IPS DF 6.9 (cell line): Measurements from ENCODE around the gene JADE3.
A peak's percentile ranks its signal among the peaks of the same experiment; 100 is the strongest.
"Not testable (repeated sequence)": the region's sequence is repeated elsewhere in the genome, so short reads cannot be mapped to it uniquely, and the experiment has no call there.

Experiments used
- DNase-seq: peaks from one replicate; pipeline ENCODE4 v3.0.0-alpha.2; 2013; ENCODE audit warnings: low read depth, low spot score
- H3K27ac ChIP-seq: one replicate; pipeline ENCODE4 v1.5.1; 2013; ENCODE audit warnings: low read length, control low read depth
- H3K27me3 ChIP-seq: 2 replicates; pipeline ENCODE4 v1.6.1; 2013; ENCODE audit warnings: mild to moderate bottlenecking, low read length; ENCODE audit not compliant: control insufficient read depth, insufficient read depth
- H3K36me3 ChIP-seq: 2 replicates; pipeline ENCODE4 v1.6.1; 2013; ENCODE audit warnings: low read length; ENCODE audit not compliant: control insufficient read depth, insufficient read depth
- H3K4me1 ChIP-seq: 2 replicates; pipeline ENCODE4 v1.6.1; 2013; ENCODE audit warnings: low read length; ENCODE audit not compliant: control insufficient read depth, insufficient read depth
- H3K4me3 ChIP-seq: 2 replicates; pipeline ENCODE4 v1.5.1; 2013; ENCODE audit warnings: mild to moderate bottlenecking, low read length
- H3K9me3 ChIP-seq: 2 replicates; pipeline ENCODE4 v1.6.1; 2013; ENCODE audit warnings: low read length, inconsistent platforms; ENCODE audit not compliant: control insufficient read depth, insufficient read depth
- WGBS: extraction: QIAGEN DNeasy Blood & Tissue Kit; methylation state at CpG from one replicate; pipeline ENCODE4 v1.1.7; 2013; ENCODE audit warnings: mixed read lengths, missing lambda C conversion rate; ENCODE audit not compliant: insufficient read length, insufficient coverage; 5-methylcytosine and 5-hydroxymethylcytosine counted together

Gene JADE3

GRCh38 chrX:46959985-46960700, 47.9 kb downstream of the JADE3 start:
- no peak for DNase-seq
- Histone ChIP-seq H3K27ac (no peak overlapping the region), H3K36me3 (no peaks in the 10 kb centered on the region), H3K4me3 (no peak overlapping the region), H3K4me1 (no peaks in the 10 kb centered on the region), H3K9me3 (no peaks in the 10 kb centered on the region), H3K27me3 (no peaks in the 10 kb centered on the region)
- WGBS, result no CpG with 5 or more reads among the region's 3 CpGs

- Histone ChIP-seq H3K36me3 (no peaks in the 10 kb centered on the region), H3K4me1 (no peaks in the 10 kb centered on the region), H3K4me3 (no peak overlapping the region), H3K27me3 (no peaks in the 10 kb centered on the region), H3K27ac (no peak overlapping the region), H3K9me3 (no peaks in the 10 kb centered on the region)
- no peak for DNase-seq
- WGBS, result no CpG with 5 or more reads among the region's 3 CpGs
These were observed 48.9 kb downstream of the JADE3 start for GRCh38 chrX:46961097-46961496.

- Histone ChIP-seq H3K36me3 (no peaks in the 10 kb centered on the region), H3K4me1 (no peaks in the 10 kb centered on the region), H3K27me3 (no peaks in the 10 kb centered on the region), H3K27ac (no peak overlapping the region), H3K9me3 (no peaks in the 10 kb centered on the region), H3K4me3 (no peak overlapping the region)
- WGBS, result no CpG with 5 or more reads among the region's 7 CpGs
- DNase-seq, result no peak
These were observed 49.5 kb downstream of the JADE3 start for GRCh38 chrX:46961574-46962283.

GRCh38 chrX:46965125-46965758, 53.0 kb downstream of the JADE3 start:
- Histone ChIP-seq H3K27ac (no peak overlapping the region), H3K36me3 (no peaks in the 10 kb centered on the region), H3K4me3 (no peak overlapping the region), H3K4me1 (no peaks in the 10 kb centered on the region), H3K9me3 (no peaks in the 10 kb centered on the region), H3K27me3 (no peaks in the 10 kb centered on the region)
- no peak for DNase-seq
- no CpG with 5 or more reads among the region's 1 CpG for WGBS

- H3K4me1 ChIP-seq, result no peaks in the 10 kb centered on the region
- WGBS, result no CpG with 5 or more reads among the region's 4 CpGs
- no peak for DNase-seq
- H3K4me3 ChIP-seq, result no peak overlapping the region
- no peak overlapping the region for H3K27ac ChIP-seq
- no peaks in the 10 kb centered on the region for H3K27me3 ChIP-seq
- H3K9me3 ChIP-seq, result no peaks in the 10 kb centered on the region
- no peaks in the 10 kb centered on the region for H3K36me3 ChIP-seq
These were observed 55.3 kb downstream of the JADE3 start for GRCh38 chrX:46967547-46967946.

- DNase-seq, H3K9me3 ChIP-seq, H3K4me3 ChIP-seq, H3K4me1 ChIP-seq, H3K27me3 ChIP-seq, H3K27ac ChIP-seq, H3K36me3 ChIP-seq: not testable (repeated sequence)
- no CpG with 5 or more reads among the region's 4 CpGs for WGBS
These were observed 64.8 kb downstream of the JADE3 start for GRCh38 chrX:46977046-46977445.

GRCh38 chrX:46978341-46979291, 66.4 kb downstream of the JADE3 start:
- DNase-seq, result peak; percentile 37
- Histone ChIP-seq H3K9me3 (no peaks in the 10 kb centered on the region), H3K36me3 (no peaks in the 10 kb centered on the region), H3K4me3 (no peak overlapping the region), H3K27me3 (no peaks in the 10 kb centered on the region), H3K27ac (no peak overlapping the region), H3K4me1 (no peaks in the 10 kb centered on the region)
- no CpG with 5 or more reads among the region's 8 CpGs for WGBS

GRCh38 chrX:46984705-46985104, 72.5 kb downstream of the JADE3 start:
- no peak overlapping the region for H3K27ac ChIP-seq
- no peak for DNase-seq
- no peaks in the 10 kb centered on the region for H3K4me1 ChIP-seq
- no CpG with 5 or more reads among the region's 3 CpGs for WGBS
- no peaks in the 10 kb centered on the region for H3K9me3 ChIP-seq
- H3K36me3 ChIP-seq, result no peaks in the 10 kb centered on the region
- no peaks in the 10 kb centered on the region for H3K27me3 ChIP-seq
- H3K4me3 ChIP-seq, result no peak overlapping the region

GRCh38 chrX:46989548-46989947, 77.3 kb downstream of the JADE3 start:
- Histone ChIP-seq H3K27ac (no peak overlapping the region), H3K36me3 (no peaks in the 10 kb centered on the region), H3K4me3 (no peak overlapping the region), H3K4me1 (peaks cover 3% of the 10 kb centered on the region; the same call in 1 of the 2 replicates), H3K27me3 (no peaks in the 10 kb centered on the region), H3K9me3 (no peaks in the 10 kb centered on the region)
- no peak for DNase-seq

- Histone ChIP-seq H3K9me3 (no peaks in the 10 kb centered on the region), H3K4me3 (no peak overlapping the region), H3K36me3 (no peaks in the 10 kb centered on the region), H3K27ac (no peak overlapping the region), H3K27me3 (no peaks in the 10 kb centered on the region), H3K4me1 (peaks cover 3% of the 10 kb centered on the region; the same call in 1 of the 2 replicates)
- DNase-seq, result no peak
- WGBS, result no CpG with 5 or more reads among the region's 2 CpGs
These were observed 79.4 kb downstream of the JADE3 start for GRCh38 chrX:46991664-46992063.
